ENCODE results near the gene ZNF516.

The ZNF516 gene

GRCh38 chr18:76370686-76371085, 124.4 kb downstream of the ZNF516 start:
- no peak for TF ChIP-seq CTCF (IDR thresholded peaks at IDR 0.05; ENCODE audit: low read depth, low read length)
- H3K4me3 ChIP-seq (ENCODE audit: low read depth, low read length): no peak overlapping the region

- no peak overlapping the region for H3K4me3 ChIP-seq (ENCODE audit: low read depth, low read length)
- no peak for TF ChIP-seq CTCF (IDR thresholded peaks at IDR 0.05; ENCODE audit: low read depth, low read length)
Measured at GRCh38 chr18:76370201-76370600, 124.8 kb downstream of the ZNF516 start.

- H3K4me3 ChIP-seq (ENCODE audit: low read depth, low read length): no peak overlapping the region
- no peak for TF ChIP-seq CTCF (IDR thresholded peaks at IDR 0.05; ENCODE audit: low read depth, low read length)
Measured at GRCh38 chr18:76369791-76370190, 125.3 kb downstream of the ZNF516 start.

- no peak overlapping the region for H3K4me3 ChIP-seq (ENCODE audit: low read depth, low read length)
- no peak for TF ChIP-seq CTCF (IDR thresholded peaks at IDR 0.05; ENCODE audit: low read depth, low read length)
Measured at GRCh38 chr18:76368976-76369375, 126.1 kb downstream of the ZNF516 start.

GRCh38 chr18:76368271-76368670, 126.8 kb downstream of the ZNF516 start:
- H3K4me3 ChIP-seq (ENCODE audit: low read depth, low read length): no peak overlapping the region
- no peak for TF ChIP-seq CTCF (IDR thresholded peaks at IDR 0.05; ENCODE audit: low read depth, low read length)

- no peak overlapping the region for H3K4me3 ChIP-seq (ENCODE audit: low read depth, low read length)
- TF ChIP-seq CTCF (IDR thresholded peaks at IDR 0.05; ENCODE audit: low read depth, low read length): no peak
Measured at GRCh38 chr18:76367168-76368125, 127.6 kb downstream of the ZNF516 start.

- no peak overlapping the region for H3K4me3 ChIP-seq (ENCODE audit: low read depth, low read length)
- no peak for TF ChIP-seq CTCF (IDR thresholded peaks at IDR 0.05; ENCODE audit: low read depth, low read length)
Measured at GRCh38 chr18:76365561-76365960, 129.5 kb downstream of the ZNF516 start.
